Measurements from ENCODE around the gene MFSD11.
A peak's percentile ranks its signal among the peaks of the same experiment; 100 is the strongest.
"Not testable (repeated sequence)": the region's sequence is repeated elsewhere in the genome, so short reads cannot be mapped to it uniquely, and the experiment has no call there.

MFSD11 gene

GRCh38 chr17:76737676-76738467 is at the start of gene MFSD11:
Gene MFSD11 (plus strand): TSS chr17:76738119. CDS start chr17:76738353, 234 bp downstream.
- DNase-seq = peak; percentile 90

DNA sequence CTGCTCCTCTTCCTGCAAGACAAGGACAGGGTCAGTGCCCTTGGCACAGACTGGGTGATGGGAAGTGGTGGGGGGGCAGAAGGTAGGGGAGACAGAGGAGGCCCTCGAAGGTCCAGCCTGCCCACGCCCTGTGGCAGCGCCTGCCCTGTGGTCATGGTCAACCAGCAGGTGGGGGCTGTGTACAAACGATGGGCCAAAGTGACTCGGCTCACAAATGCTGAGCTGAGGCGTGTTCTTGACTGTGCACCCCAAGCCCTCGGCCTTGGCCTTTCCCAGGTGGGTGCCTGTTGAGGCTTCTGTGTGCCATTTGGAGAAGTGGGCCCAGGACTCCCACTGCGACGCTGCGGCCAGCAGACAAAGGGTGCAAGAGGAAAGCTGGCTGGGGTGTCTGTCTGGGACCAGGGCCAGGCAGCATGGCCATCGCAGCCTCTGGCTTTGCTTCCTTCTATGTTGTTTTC is 49.7 kb upstream of the MFSD11 start:
- DNase-seq = no peak

DNA sequence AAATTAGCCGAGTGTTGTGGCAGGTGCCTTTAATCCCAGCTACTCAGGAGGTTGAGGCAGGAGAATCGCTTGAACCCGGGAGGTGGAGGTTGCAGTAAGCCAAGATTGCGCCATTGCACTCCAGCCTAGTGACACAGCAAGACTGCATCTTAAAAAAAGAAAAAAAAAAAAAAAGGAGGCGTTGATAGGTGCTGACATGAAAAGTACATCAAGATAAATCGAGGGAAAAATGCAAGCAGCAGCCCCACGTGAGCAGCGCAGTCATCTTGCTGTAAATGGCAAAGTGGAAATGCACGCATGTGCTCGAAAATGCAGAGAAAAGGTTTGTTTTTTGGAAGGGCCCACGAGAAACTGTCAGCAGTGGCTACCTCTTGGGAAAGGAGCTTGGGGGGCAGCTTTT is 48.1 kb upstream of the MFSD11 start:
- DNase-seq = no peak

- no peak for DNase-seq
Measured at GRCh38 chr17:76690596-76691280, 47.2 kb upstream of the MFSD11 start.

GRCh38 chr17:76691379-76692191 is 46.3 kb upstream of the MFSD11 start:
- DNase-seq = no peak

DNA sequence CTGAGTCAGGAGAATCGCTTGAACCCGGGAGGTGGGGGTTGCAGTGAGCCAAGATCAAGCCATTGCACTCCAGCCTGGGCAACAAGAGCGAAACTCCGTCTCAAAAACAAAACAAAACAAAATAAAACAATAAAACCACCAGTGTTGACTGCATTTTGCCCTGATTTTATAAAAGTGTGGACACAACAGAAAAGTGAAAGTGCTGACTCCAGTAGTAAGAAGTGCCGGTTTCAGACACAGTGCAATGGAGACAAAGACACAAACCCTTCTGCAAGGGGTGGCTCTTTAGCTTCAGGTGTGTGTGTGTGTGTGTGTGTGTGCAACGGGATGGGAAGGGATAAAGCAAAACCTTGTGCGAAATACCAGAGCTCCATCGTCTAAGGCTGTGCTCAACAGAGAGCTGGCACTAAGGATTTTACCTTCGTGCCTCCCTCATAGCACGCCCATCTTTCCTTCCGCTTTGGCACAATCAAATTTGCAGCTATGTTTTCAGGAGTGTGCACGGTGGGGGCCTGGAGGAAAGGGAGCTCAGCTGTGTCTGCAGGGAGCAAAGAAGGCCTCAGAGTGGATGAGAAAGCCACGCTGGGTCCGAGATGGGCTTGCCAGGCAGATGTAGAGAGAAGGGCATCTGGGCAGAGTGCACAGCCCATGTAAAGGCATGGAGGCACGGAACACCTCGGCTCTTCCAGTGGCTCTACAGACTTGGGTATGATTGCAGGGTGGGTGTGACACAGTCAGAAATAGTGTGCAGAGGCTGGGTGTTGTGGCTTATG is 42.7 kb upstream of the MFSD11 start:
- DNase-seq = no peak

DNA sequence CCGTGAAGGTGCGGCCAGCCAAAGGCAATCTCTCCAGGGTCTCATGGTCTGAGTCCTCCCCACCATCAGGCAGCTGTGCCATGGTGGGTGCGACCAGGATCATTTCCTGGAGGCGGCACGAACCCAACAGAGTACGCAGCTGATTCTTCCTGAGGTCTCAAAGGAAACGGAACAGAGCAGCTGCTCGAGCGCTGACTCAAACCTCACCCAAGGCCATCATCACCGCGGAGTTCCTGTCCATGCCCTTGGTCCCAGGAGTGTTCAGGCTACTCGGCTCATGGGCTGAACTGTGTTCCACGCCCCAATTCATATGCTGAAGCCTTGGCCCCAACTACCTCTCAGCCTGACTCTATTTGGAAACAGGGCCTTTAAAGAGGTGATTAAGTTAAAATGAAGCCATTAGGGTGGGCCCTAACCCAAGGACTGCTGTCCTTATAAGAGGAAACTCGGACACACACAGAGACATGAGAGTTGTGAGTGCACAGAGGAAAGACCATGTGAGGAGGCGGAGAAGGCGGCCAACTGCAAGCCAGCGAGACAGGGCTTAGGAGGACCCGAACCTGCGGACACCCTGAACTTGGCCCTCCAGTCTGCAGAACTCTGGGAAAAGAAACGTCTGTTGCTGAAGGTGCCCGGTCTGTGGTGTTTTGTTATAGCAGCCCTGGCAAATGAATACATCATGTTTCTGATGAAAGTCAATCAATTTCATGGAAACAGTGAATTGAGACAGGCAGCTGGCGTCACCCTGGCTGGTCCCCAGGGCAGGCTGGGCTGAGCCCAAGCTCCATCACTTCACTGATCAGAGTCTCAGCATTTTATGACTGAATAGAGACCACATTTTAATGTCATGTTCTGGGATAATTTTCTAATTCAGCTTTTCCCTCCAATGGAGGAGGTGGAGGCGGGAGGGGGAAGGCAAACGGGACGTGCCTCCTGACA is 40.9 kb upstream of the MFSD11 start:
- no peak for DNase-seq

DNA sequence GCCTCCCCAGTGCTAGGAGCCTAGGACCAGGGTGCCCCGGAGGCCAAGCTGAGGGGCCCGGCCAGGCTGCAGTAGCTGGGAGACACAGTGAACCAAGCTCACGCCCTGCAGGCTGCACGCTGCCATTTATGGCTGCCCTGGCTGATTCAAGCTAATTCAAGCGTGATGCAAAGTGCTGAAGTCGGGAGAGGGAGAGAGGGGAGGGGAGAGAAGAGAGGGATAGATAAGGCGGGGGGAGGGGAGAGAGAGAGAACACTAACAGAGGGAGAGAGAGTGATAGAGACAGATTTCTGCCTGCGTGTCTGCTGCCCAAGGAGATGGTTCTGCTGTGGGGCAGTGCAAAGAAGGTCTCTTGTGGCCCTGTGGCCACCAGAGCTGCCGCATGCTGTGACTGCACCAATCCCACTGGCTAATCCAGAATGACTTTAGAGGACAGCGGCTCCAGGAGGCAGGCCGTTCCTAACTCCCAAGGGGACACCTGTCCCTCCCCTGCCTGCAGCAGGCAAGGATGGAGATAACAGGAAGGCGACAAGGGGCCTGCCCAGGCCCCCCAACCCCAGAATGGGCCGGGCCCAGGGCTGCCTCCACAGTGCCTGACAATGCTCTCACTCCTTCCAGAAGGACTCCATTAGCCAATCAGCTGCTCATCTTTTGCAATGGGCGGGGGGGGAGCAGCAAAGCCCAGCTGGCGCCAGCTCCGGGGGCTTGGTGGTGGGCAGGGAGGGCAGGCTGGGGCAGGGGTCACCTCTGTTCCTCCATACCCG is 40.0 kb upstream of the MFSD11 start:
- DNase-seq = no peak

- DNase-seq = not testable (repeated sequence)
Measured at GRCh38 chr17:76698466-76698977, 39.4 kb upstream of the MFSD11 start.

DNA sequence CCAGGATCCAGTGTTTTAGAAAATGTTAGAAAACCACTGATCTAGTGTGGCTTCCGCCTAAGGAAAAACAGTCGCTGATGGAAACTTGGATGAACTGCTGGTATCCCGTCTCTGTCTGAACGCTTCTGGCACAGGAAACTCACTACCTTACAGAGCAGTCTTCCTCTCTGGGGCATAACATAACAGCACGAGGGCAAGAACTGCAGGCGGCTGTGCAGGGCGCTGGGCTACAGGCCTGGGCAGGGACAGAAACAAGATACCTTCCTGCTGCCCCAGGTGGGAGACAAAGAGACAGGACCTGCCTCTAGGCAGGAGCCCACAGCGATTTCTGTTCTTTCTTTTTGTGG is 37.7 kb upstream of the MFSD11 start:
- no peak for DNase-seq

DNA sequence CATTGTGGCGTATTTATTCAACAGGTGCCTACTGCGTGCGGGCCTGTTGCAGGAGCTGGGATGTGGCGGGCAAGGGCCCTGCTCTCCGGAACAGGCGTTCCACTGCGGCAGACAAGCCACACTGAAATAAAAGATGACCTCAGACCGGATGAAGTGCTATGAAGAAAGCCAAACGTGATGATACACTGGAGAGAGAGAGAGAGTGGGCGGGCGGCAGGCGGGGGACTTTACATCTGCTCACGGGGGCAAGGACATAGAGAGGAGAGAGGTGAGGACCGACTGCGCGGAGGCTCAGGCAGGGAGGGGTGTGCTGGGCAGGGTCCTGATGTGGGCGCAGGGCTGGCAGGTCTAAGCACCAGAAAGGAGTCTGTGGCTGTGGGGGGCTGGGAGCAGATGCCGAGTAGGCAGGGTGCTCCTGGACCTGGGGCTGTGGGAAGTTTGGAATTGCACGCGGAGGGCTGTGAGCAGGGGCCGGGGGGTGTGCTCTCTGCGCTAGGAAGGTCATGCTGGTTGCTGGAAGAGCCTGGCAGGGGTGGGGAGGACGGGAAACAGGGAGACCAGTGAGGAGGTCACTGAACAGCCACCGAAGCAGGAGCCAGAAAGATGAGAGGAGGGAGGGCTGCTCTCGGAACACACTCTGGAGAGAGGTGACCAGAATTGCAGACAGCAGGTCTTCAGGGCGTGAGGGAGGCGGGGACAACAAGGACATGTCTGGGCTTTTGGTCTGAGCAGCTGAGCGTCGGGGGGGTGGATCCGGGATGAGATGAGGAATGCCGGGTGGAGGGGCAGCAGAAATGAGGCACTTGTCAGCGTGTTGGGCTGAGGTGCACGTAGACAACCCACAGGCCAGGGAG is 37.1 kb upstream of the MFSD11 start:
- no peak for DNase-seq

GRCh38 chr17:76701471-76701967 is 36.4 kb upstream of the MFSD11 start:
- no peak for DNase-seq

DNA sequence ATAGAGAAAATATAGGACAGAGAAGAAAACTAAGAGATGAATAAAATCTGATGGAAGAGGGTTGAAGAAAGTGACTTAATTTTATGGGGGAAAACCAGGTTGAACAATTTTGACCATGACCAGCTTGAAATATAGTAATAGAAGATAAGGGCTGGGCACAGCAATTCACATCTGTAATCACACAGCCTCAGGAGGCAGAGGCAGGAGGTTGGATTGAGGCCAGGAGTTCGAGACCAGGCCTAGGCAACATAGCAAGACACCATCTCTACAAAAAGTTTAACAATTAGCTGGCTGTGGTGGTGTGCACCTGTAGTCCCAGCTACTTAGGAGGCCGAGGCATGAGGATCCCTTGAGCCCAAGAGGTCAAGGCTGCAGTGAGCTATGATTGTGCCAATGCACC is 35.8 kb upstream of the MFSD11 start:
- no peak for DNase-seq

DNA sequence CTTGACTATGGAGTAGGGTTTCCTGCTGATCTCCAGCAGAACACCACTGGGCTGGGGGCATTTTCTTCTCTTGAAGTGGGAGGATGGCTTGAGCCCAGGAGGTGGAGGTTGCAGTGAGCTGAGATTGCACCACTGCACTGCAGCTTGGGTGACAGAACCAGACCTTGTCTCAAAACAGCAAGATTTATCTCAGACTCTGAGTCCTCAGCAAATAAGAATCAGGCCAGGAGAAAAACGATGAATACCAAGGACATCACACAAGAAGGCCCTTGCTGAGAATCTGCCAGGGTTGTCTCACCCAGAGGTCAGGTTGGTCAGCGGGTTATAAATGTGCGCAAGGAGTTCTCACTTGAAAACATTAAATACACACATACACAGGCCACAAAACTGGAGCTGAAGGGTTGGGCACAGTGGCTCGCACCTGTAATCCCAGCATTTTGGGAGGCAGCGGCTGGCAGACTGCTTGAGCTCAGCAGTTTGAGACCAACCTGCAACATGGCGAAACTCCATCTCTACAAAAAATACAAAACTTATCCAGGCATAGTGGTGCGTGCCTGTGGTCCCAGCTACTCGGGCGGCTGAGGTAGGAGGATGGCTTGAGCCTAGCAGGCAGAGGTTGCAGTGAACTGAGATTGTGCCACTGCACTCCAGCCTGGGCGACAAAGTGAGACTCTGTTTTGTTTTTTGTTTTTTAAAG is 34.8 kb upstream of the MFSD11 start:
- DNase-seq = no peak

DNA sequence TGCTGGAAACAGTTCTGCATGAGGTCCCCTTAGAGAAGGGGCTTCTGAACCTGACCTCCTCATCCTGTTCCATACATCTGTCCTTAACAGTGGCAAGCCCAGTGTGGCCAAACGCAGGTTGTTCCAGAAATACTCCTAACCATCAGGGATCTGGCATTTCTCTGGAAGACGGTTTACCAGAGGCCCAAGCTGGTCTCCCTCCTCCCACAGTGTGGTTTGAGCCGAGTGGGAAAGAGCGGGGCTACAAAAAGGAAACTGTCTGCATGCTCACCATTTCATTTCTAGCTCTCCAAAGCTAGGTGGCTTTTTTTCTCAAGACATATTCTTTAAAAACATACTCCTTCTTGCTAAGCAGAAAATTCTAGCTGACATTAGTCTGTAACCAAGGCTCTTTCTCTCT is 33.1 kb upstream of the MFSD11 start:
- no peak for DNase-seq

DNA sequence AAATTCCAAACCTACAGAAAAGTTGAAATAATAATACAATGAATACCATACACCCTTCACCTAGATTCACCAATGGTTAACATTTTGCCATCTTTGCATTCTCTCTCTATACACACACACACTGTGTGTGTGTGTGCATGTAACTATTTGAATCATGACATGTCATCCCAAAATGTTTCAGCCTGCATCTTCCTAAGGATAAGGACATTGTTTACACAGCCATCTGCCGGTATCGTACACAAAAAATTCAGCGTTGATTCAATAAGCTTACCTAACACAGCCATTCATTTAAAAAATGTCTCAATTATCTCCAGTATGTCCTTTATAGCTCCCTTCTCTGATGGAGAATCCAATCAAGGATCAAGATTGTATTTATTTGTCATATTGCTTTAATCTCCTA is 31.1 kb upstream of the MFSD11 start:
- no peak for DNase-seq

DNA sequence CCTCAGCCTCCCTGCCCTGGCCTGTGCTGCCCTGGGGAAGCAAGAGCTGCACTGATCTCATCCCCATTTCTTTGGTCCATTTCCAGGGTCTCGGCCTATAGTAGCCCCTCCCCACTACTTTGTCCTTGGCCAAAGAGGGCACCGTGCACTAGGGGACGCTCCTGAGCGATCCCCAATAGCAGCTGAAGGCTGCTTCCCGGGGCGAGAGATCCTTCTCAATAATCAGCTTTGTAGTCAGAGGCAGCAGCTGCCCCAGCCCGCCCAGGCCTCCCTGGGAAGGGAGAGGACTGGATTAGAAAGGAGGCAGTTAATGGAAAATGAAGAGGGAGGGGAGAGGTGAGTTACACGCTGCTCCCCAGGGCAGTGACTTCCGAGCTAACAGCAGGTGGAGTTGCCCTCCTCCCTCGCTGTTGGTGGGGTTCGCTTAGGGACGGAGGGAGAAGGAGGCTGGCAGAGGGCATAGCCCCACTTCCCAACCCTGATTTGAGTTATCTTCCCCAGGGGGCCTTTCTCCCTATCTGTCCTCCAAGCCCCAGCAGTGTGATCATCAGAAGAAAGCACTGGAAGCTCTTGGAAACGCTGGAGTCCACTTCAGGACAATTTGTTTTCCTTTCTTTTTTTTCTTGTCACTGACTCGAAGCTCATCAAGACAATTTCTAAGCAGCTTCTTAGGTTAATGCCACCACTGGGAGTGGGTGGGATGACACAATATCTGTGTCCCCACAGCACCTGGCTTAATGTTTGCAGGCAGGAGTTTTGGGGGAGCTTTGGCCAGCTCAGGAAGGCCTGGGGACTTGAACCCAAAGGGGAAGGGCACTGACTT is 29.7 kb upstream of the MFSD11 start:
- no peak for DNase-seq

Data from NCI-H1092 (cell line).